ENCODE data around the gene SMIM22.

SMIM22 gene

DNA sequence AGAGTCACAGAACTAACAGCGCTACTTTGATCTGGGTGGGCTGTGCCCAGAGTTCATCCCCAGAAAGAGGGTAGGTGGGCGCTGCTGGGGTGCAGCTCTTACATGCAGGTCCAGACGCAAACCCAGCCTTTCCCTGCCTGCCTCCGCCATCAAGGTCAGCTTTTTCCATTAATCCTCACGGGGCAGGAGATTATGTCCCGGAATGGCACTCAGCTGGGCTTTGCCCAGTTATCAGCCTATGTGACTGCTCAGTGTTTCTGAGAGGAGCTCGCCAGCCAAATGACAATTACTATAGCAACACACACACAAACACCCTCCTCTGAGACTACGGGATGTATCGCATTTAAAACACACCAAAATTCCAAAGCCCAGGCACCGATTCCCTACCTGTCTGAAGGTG is 31.8 kb downstream of the SMIM22 start:
- Histone ChIP-seq H2AK5ac (ENCODE audit: low read depth, low read length) (no peak overlapping the region), H2BK15ac (ENCODE audit: low read length) (no peak overlapping the region), H3K4me3 (ENCODE audit: low read length in 2 of 2) (no peak overlapping the region), H3K4me1 (ENCODE audit: control insufficient read depth in 2 of 2, insufficient read depth in 1 of 2, low read depth in 1 of 2, low read length in 2 of 2) (no peaks in the 10 kb centered on the region), H3K4me2 (ENCODE audit: insufficient read depth, low read length, poor library complexity, severe bottlenecking) (no peak overlapping the region), H3K23ac (ENCODE audit: low read depth, low read length, poor library complexity) (no peak overlapping the region), H3K14ac (ENCODE audit: low read length) (no peak overlapping the region), H2BK5ac (ENCODE audit: low read length) (no peak overlapping the region), H3K27me3 (ENCODE audit: control insufficient read depth in 3 of 3, insufficient read depth in 3 of 3, low read depth in 1 of 3, low read length in 3 of 3) (no peaks in the 10 kb centered on the region), H2AFZ (ENCODE audit: low read length) (no peak overlapping the region), H2BK120ac (ENCODE audit: low read depth, low read length) (no peak overlapping the region), H3K18ac (ENCODE audit: low read length) (no peak overlapping the region), H3K79me1 (ENCODE audit: low read depth, low read length) (no peaks in the 10 kb centered on the region), H3K27ac (replicated peaks; ENCODE audit: low read length) (no peak overlapping the region), H4K91ac (ENCODE audit: low read depth, low read length, poor library complexity) (no peak overlapping the region), H3K9me3 (replicated peaks in 1 of 2; ENCODE audit: control insufficient read depth in 2 of 2, insufficient read depth in 1 of 2, low read depth in 1 of 2, low read length in 2 of 2) (peaks cover 0 to 1% of the 10 kb centered on the region in 2 donors), H3K36me3 (replicated peaks in 1 of 2; ENCODE audit: control insufficient read depth in 2 of 2, insufficient read depth in 2 of 2, low read length in 2 of 2) (peaks cover 56 to 92% of the 10 kb centered on the region in 2 donors), H3K4ac (ENCODE audit: low read length) (no peak overlapping the region), H2BK12ac (ENCODE audit: low read length) (no peak overlapping the region), H3K9ac (ENCODE audit: low read depth, low read length, poor library complexity) (no peak overlapping the region), H4K8ac (ENCODE audit: low read depth, low read length) (no peak overlapping the region)
- no CpG with 5 or more reads among the region's 10 CpGs for WGBS, 2 donors (ENCODE audit: extremely low coverage in 2 of 2, insufficient read length in 2 of 2, insufficient replicate concordance in 1 of 2)
- no peak for DNase-seq (ENCODE audit: low spot score)

DNA sequence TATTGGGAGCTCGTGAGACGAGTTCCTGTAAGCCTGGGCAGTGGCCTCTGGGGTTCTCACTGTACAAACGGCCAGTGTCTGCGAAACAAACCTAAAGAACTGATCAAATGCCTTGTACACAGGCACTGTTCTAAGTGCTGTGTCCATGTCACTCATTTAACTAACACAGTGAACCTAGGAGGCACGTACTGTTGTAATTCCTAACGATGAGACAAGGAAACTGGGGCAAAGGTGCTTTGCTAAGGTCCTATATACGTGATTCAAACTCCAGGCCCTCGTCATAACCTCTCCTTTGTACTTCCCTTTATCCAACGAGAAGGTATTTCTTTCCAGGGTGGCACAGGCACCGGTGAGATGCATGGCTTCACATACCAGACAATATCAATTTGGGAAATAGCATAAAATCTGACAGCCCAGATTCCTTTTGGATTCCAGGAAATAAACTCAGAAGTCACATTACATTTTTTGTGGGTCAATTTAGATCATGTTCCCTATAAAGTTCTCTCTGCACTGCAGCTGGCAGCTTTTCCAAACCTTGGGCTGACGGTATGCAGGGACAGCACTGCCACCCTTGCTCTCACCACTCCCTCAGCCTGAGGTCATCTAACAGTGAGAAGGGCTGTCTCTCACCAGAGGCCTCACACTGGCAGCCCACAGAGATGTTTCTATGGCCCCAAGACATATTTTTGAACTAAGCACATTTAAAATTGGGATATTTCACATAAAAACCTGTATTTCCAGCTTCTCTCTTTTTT is 33.6 kb downstream of the SMIM22 start:
- H3K14ac ChIP-seq (ENCODE audit: low read length) = no peak overlapping the region
- no peak overlapping the region for H3K27ac ChIP-seq (replicated peaks; ENCODE audit: low read length)
- H2BK120ac ChIP-seq (ENCODE audit: low read depth, low read length) = no peak overlapping the region
- no peak overlapping the region for H2BK12ac ChIP-seq (ENCODE audit: low read length)
- no CpG with 5 or more reads among the region's 11 CpGs for WGBS, 2 donors (ENCODE audit: extremely low coverage in 2 of 2, insufficient read length in 2 of 2, insufficient replicate concordance in 1 of 2)
- no peak overlapping the region for H2AK5ac ChIP-seq (ENCODE audit: low read depth, low read length)
- H2BK15ac ChIP-seq (ENCODE audit: low read length) = no peak overlapping the region
- H3K36me3 ChIP-seq (replicated peaks in 1 of 2; ENCODE audit: control insufficient read depth in 2 of 2, insufficient read depth in 2 of 2, low read length in 2 of 2) = peaks cover 58 to 94% of the 10 kb centered on the region in 2 donors
- no peak overlapping the region for H2BK5ac ChIP-seq (ENCODE audit: low read length)
- H4K91ac ChIP-seq (ENCODE audit: low read depth, low read length, poor library complexity) = no peak overlapping the region
- no peaks in the 10 kb centered on the region for H3K79me1 ChIP-seq (ENCODE audit: low read depth, low read length)
- no peak overlapping the region for H3K23ac ChIP-seq (ENCODE audit: low read depth, low read length, poor library complexity)
- peaks cover 0 to 1% of the 10 kb centered on the region in 2 donors for H3K9me3 ChIP-seq (replicated peaks in 1 of 2; ENCODE audit: control insufficient read depth in 2 of 2, insufficient read depth in 1 of 2, low read depth in 1 of 2, low read length in 2 of 2)
- no peak overlapping the region for H4K8ac ChIP-seq (ENCODE audit: low read depth, low read length)
- H3K9ac ChIP-seq (ENCODE audit: low read depth, low read length, poor library complexity) = no peak overlapping the region
- no peak overlapping the region for H3K4me3 ChIP-seq (ENCODE audit: low read length in 2 of 2)
- no peak overlapping the region for H3K4ac ChIP-seq (ENCODE audit: low read length)
- no peak overlapping the region for H3K18ac ChIP-seq (ENCODE audit: low read length)
- no peak for DNase-seq (ENCODE audit: low spot score)
- H2AFZ ChIP-seq (ENCODE audit: low read length) = no peak overlapping the region
- H3K4me2 ChIP-seq (ENCODE audit: insufficient read depth, low read length, poor library complexity, severe bottlenecking) = no peak overlapping the region
- no peaks in the 10 kb centered on the region for H3K4me1 ChIP-seq (ENCODE audit: control insufficient read depth in 2 of 2, insufficient read depth in 1 of 2, low read depth in 1 of 2, low read length in 2 of 2)
- no peaks in the 10 kb centered on the region for H3K27me3 ChIP-seq (ENCODE audit: control insufficient read depth in 3 of 3, insufficient read depth in 3 of 3, low read depth in 1 of 3, low read length in 3 of 3)

DNA sequence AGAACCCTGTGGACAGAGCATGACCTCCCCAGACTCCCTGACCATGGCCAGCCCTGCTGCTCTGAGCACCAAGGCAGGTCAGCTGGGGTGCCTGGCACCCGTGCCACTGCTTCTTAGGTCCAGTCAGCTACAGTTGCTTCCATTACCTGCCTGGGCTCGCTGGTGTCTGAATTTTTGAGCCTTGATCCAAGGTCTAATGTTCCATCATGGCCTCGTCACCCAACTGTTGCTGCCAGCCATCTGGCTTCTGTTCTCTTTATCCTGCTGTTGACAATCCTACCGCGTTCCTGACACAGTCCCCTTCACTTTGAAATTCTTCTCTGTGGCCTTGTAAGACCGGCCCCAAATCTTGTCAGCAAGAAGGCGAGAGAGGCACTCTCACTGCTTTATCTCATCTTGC is 35.2 kb downstream of the SMIM22 start:
- H3K4ac ChIP-seq (ENCODE audit: low read length) = no peak overlapping the region
- H3K9ac ChIP-seq (ENCODE audit: low read depth, low read length, poor library complexity) = no peak overlapping the region
- H3K79me1 ChIP-seq (ENCODE audit: low read depth, low read length) = peaks cover 3% of the 10 kb centered on the region
- H4K8ac ChIP-seq (ENCODE audit: low read depth, low read length) = no peak overlapping the region
- no peak overlapping the region for H2BK15ac ChIP-seq (ENCODE audit: low read length)
- DNase-seq (ENCODE audit: low spot score) = no peak
- no peaks in the 10 kb centered on the region for H3K4me1 ChIP-seq (ENCODE audit: control insufficient read depth in 2 of 2, insufficient read depth in 1 of 2, low read depth in 1 of 2, low read length in 2 of 2)
- H3K36me3 ChIP-seq (replicated peaks in 1 of 2; ENCODE audit: control insufficient read depth in 2 of 2, insufficient read depth in 2 of 2, low read length in 2 of 2) = peaks cover 51 to 93% of the 10 kb centered on the region in 2 donors
- H3K4me3 ChIP-seq (ENCODE audit: low read length in 2 of 2) = no peak overlapping the region
- no peak overlapping the region for H3K4me2 ChIP-seq (ENCODE audit: insufficient read depth, low read length, poor library complexity, severe bottlenecking)
- H2BK12ac ChIP-seq (ENCODE audit: low read length) = no peak overlapping the region
- peaks cover 0 to 1% of the 10 kb centered on the region in 2 donors for H3K9me3 ChIP-seq (replicated peaks in 1 of 2; ENCODE audit: control insufficient read depth in 2 of 2, insufficient read depth in 1 of 2, low read depth in 1 of 2, low read length in 2 of 2)
- no peaks in the 10 kb centered on the region for H3K27me3 ChIP-seq (ENCODE audit: control insufficient read depth in 3 of 3, insufficient read depth in 3 of 3, low read depth in 1 of 3, low read length in 3 of 3)
- H4K91ac ChIP-seq (ENCODE audit: low read depth, low read length, poor library complexity) = no peak overlapping the region
- H3K27ac ChIP-seq (replicated peaks; ENCODE audit: low read length) = no peak overlapping the region
- H2AK5ac ChIP-seq (ENCODE audit: low read depth, low read length) = no peak overlapping the region
- H3K14ac ChIP-seq (ENCODE audit: low read length) = no peak overlapping the region
- no peak overlapping the region for H2BK120ac ChIP-seq (ENCODE audit: low read depth, low read length)
- WGBS, 2 donors (ENCODE audit: extremely low coverage in 2 of 2, insufficient read length in 2 of 2, insufficient replicate concordance in 1 of 2) = no CpG with 5 or more reads among the region's 7 CpGs
- H2AFZ ChIP-seq (ENCODE audit: low read length) = no peak overlapping the region
- no peak overlapping the region for H3K23ac ChIP-seq (ENCODE audit: low read depth, low read length, poor library complexity)
- no peak overlapping the region for H2BK5ac ChIP-seq (ENCODE audit: low read length)
- H3K18ac ChIP-seq (ENCODE audit: low read length) = no peak overlapping the region

DNA sequence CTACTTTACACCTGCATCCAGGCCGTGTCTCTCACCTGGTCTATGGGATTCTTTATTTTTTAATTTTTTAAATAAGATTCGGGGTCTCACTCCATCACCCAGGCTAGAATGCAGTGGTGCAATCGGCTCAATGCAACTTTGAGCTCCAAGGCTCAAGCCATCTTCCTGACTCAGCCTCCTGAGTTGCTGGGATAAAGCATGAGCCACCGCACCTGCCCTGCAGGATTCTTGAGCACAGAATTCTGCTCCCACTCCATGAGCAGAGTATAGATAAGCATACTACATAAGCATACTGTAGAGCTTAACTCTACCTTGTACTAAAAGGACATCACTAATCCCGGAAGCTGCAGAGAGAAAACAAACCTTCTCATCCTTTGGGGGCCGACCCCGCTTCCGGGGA is 36.4 kb downstream of the SMIM22 start:
- Histone ChIP-seq H3K18ac (ENCODE audit: low read length) (no peak overlapping the region), H3K23ac (ENCODE audit: low read depth, low read length, poor library complexity) (no peak overlapping the region), H2BK12ac (ENCODE audit: low read length) (no peak overlapping the region), H3K4me1 (ENCODE audit: control insufficient read depth in 2 of 2, insufficient read depth in 1 of 2, low read depth in 1 of 2, low read length in 2 of 2) (no peaks in the 10 kb centered on the region), H3K14ac (ENCODE audit: low read length) (no peak overlapping the region), H3K9me3 (replicated peaks in 1 of 2; ENCODE audit: control insufficient read depth in 2 of 2, insufficient read depth in 1 of 2, low read depth in 1 of 2, low read length in 2 of 2) (peaks cover 0 to 1% of the 10 kb centered on the region in 2 donors), H3K36me3 (replicated peaks in 1 of 2; ENCODE audit: control insufficient read depth in 2 of 2, insufficient read depth in 2 of 2, low read length in 2 of 2) (peaks cover 51 to 94% of the 10 kb centered on the region in 2 donors), H4K8ac (ENCODE audit: low read depth, low read length) (no peak overlapping the region), H2AFZ (ENCODE audit: low read length) (no peak overlapping the region), H2BK15ac (ENCODE audit: low read length) (no peak overlapping the region), H3K4ac (ENCODE audit: low read length) (no peak overlapping the region), H3K4me2 (ENCODE audit: insufficient read depth, low read length, poor library complexity, severe bottlenecking) (no peak overlapping the region), H2BK5ac (ENCODE audit: low read length) (no peak overlapping the region), H4K91ac (ENCODE audit: low read depth, low read length, poor library complexity) (no peak overlapping the region), H3K79me1 (ENCODE audit: low read depth, low read length) (peaks cover 3% of the 10 kb centered on the region), H3K9ac (ENCODE audit: low read depth, low read length, poor library complexity) (no peak overlapping the region), H2BK120ac (ENCODE audit: low read depth, low read length) (no peak overlapping the region), H2AK5ac (ENCODE audit: low read depth, low read length) (no peak overlapping the region), H3K27me3 (ENCODE audit: control insufficient read depth in 3 of 3, insufficient read depth in 3 of 3, low read depth in 1 of 3, low read length in 3 of 3) (no peaks in the 10 kb centered on the region), H3K27ac (replicated peaks; ENCODE audit: low read length) (no peak overlapping the region), H3K4me3 (ENCODE audit: low read length in 2 of 2) (no peak overlapping the region)
- no CpG with 5 or more reads among the region's 8 CpGs for WGBS, 2 donors (ENCODE audit: extremely low coverage in 2 of 2, insufficient read length in 2 of 2, insufficient replicate concordance in 1 of 2)
- no peak for DNase-seq (ENCODE audit: low spot score)

Measured in neuronal stem cell (in vitro differentiated cells).